Caco-2 (cell line): ENCODE results near the gene SLC25A21. TPM values are rescaled to one million over a fixed set of nuclear protein-coding genes. Genes with fewer than 3 reads are reported as not detected.

Experiments
- BruUV-seq: library from RNA; stranded (reverse); fragments of 400-500 nt; replicated peaks from 2 replicates; lab custom pipeline; 2021; lab: Mats Ljungman, UMichigan
- CTCF ChIA-PET: fragments of 300-600 bp; sonication (Branson Sonifier 250); formaldehyde crosslinking; loops from one replicate; lab custom pipeline; 2022; ENCODE audit warnings: antibody characterized with exemption; lab: Charles Lee
- POLR2A ChIA-PET: fragments of 300-600 bp; sonication (Branson Sonifier 250); formaldehyde crosslinking; loops from one replicate; lab custom pipeline; 2022; ENCODE audit warnings: antibody characterized with exemption; lab: Charles Lee
- DNase-seq, 2 experiments: peaks; one replicate each; pipeline versions ENCODE4 v3.0.0 to v3.0.0-alpha.2; 2020 to 2022
- H3K27me3 ChIP-seq: replicated peaks from 2 replicates; pipeline ENCODE4 v1.6.0; 2011; ENCODE audit warnings: low read length; ENCODE audit not compliant: control insufficient read depth, insufficient read depth
- H3K36me3 ChIP-seq: 2 replicates; pipeline ENCODE4 v1.5.1; 2011; ENCODE audit warnings: low read length; ENCODE audit not compliant: control insufficient read depth, insufficient read depth
- H3K4me1 ChIP-seq: fragments of 250-450 bp; sonication (Bioruptor Pico); 2 replicates; pipeline ENCODE4 v1.5.1; 2020; ENCODE audit warnings: mild to moderate bottlenecking
- H3K4me3 ChIP-seq: 2 replicates; pipeline ENCODE4 v1.5.1; 2011; ENCODE audit warnings: low read depth, mild to moderate bottlenecking, control low read depth, low read length
- H3K9me3 ChIP-seq: fragments of 250-450 bp; sonication (Bioruptor Pico); 2 replicates; pipeline ENCODE4 v1.5.1; 2020; ENCODE audit warnings: mild to moderate bottlenecking, moderate library complexity
- H3K27ac Mint-ChIP-seq: one replicate; pipeline ENCODE4 v1.8.0; 2022; ENCODE audit warnings: mixed read lengths; ENCODE audit not compliant: unreplicated experiment
- H3K27me3 Mint-ChIP-seq: one replicate; pipeline ENCODE4 v1.8.0; 2022; ENCODE audit warnings: mixed read lengths; ENCODE audit not compliant: insufficient read depth, unreplicated experiment
- H3K36me3 Mint-ChIP-seq: one replicate; pipeline ENCODE4 v1.8.0; 2022; ENCODE audit warnings: mild to moderate bottlenecking, mixed read lengths; ENCODE audit not compliant: insufficient read depth, unreplicated experiment
- H3K4me1 Mint-ChIP-seq: one replicate; pipeline ENCODE4 v1.8.0; 2022; ENCODE audit warnings: low read depth, mixed read lengths; ENCODE audit not compliant: unreplicated experiment
- H3K4me3 Mint-ChIP-seq: one replicate; pipeline ENCODE4 v1.8.0; 2022; ENCODE audit warnings: mild to moderate bottlenecking, moderate library complexity, mixed read lengths; ENCODE audit not compliant: unreplicated experiment
- H3K9me3 Mint-ChIP-seq: one replicate; pipeline ENCODE4 v1.8.0; 2022; ENCODE audit warnings: mixed read lengths; ENCODE audit not compliant: unreplicated experiment
- intact Hi-C: fragments of 100-400 bp; cut with micrococcal nuclease; formaldehyde crosslinking; loops from one replicate; pipeline ENCODE4 v1.10.0; 2022; ENCODE audit not compliant: unreplicated experiment
- total RNA-seq: library from RNA; stranded (reverse); gene quantifications from 2 replicates; pipeline ENCODE4 v1.2.3, GENCODE V29; 2022
- TF ChIP-seq, protein P1 (sequence below), 2 experiments: fragments of 200-600 bp in 1 of 2; IDR thresholded peaks; 1 replicate in 1 of 2; 2 replicates in 1 of 2; pipeline versions ENCODE4 v1.5.1 to v1.8.0; 2011 to 2022; ENCODE audit warnings: antibody characterized with exemption in 1 of 2, control low read depth in 1 of 2, inconsistent platforms in 1 of 2, low read depth in 1 of 2, low read length in 1 of 2, mild to moderate bottlenecking in 1 of 2, moderate library complexity in 1 of 2; ENCODE audit not compliant: insufficient read depth in 1 of 2, severe bottlenecking in 1 of 2, unreplicated experiment in 1 of 2

SLC25A21 gene
- total RNA-seq, 1 experiment from 2014 or later, result 3.2 TPM

GRCh38 chr14:36684946-36685345 lies 487.5 kb downstream of the SLC25A21 start:
- H3K36me3 ChIP-seq, result no peaks in the 10 kb centered on the region
- BruUV-seq, result no TSS peak
- H3K4me3 ChIP-seq, result no peak overlapping the region
- DNase-seq, result no peak
- Mint-ChIP-seq H3K36me3 (no peaks in the 10 kb centered on the region), H3K4me3 (no peak overlapping the region), H3K9me3 (no peaks in the 10 kb centered on the region), H3K27me3 (no peaks in the 10 kb centered on the region), H3K27ac (no peak overlapping the region), H3K4me1 (peaks cover 7% of the 10 kb centered on the region)
- H3K27me3 ChIP-seq, result no peaks in the 10 kb centered on the region
- H3K4me1 ChIP-seq, result peaks cover 4% of the 10 kb centered on the region; the same call in 1 of the 2 replicates
- intact Hi-C loops, result no loop called here
- TF ChIP-seq, protein P1, sequence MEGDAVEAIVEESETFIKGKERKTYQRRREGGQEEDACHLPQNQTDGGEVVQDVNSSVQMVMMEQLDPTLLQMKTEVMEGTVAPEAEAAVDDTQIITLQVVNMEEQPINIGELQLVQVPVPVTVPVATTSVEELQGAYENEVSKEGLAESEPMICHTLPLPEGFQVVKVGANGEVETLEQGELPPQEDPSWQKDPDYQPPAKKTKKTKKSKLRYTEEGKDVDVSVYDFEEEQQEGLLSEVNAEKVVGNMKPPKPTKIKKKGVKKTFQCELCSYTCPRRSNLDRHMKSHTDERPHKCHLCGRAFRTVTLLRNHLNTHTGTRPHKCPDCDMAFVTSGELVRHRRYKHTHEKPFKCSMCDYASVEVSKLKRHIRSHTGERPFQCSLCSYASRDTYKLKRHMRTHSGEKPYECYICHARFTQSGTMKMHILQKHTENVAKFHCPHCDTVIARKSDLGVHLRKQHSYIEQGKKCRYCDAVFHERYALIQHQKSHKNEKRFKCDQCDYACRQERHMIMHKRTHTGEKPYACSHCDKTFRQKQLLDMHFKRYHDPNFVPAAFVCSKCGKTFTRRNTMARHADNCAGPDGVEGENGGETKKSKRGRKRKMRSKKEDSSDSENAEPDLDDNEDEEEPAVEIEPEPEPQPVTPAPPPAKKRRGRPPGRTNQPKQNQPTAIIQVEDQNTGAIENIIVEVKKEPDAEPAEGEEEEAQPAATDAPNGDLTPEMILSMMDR (IDR thresholded peaks at IDR 0.05; ENCODE audit: insufficient read depth in 1 of 2, low read depth in 1 of 2, low read length in 1 of 2, severe bottlenecking in 1 of 2, unreplicated experiment in 1 of 2), result no peak
- CTCF ChIA-PET, result no interaction called here
- POLR2A ChIA-PET, result no interaction called here
- H3K9me3 ChIP-seq, result no peaks in the 10 kb centered on the region

DNA sequence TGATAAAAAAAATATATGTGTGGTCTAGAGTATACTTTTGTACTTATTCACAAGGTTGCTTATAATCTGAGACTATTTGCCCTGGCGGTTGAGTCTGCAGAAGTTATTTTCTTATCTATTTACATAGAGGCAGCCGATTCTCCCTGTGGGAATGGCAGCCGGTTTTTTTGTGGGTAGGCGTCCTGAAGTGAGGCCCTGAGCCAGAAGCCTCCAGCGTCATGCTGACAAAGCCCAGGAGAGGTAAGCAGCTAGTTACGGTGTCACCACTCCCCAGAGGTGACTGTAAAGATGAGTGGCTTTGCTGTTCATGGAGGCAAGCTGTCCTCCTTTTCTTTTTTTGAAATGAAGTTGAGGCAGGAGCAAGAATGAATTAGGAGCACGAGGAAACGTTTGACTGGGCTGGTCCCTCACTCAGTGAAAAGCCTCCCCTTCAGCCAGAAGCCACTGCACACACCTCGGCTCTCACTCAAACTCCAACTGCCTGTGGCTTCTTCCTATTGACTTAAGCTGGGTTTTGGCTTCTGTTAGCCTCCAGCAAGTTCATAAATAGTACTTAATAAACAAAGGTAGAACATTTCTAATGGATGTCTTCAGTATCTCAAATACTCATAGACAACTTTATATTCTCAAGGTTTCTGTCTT lies 489.2 kb downstream of the SLC25A21 start:
- Histone ChIP-seq H3K4me3 (no peak overlapping the region), H3K36me3 (no peaks in the 10 kb centered on the region), H3K27me3 (no peaks in the 10 kb centered on the region), H3K9me3 (no peaks in the 10 kb centered on the region), H3K4me1 (peaks cover 11% of the 10 kb centered on the region; the same call in 1 of the 2 replicates)
- H3K27me3 Mint-ChIP-seq, result no peaks in the 10 kb centered on the region
- intact Hi-C loops, result no loop called here
- ChIA-PET POLR2A (no interaction called here), CTCF (no interaction called here)
- H3K36me3 Mint-ChIP-seq, result no peaks in the 10 kb centered on the region
- DNase-seq, result no peak
- no TSS peak for BruUV-seq
- H3K4me1 Mint-ChIP-seq, result peaks cover 7% of the 10 kb centered on the region
- no peak overlapping the region for H3K4me3 Mint-ChIP-seq
- no peaks in the 10 kb centered on the region for H3K9me3 Mint-ChIP-seq
- TF ChIP-seq, protein P1 (IDR thresholded peaks at IDR 0.05; ENCODE audit: insufficient read depth in 1 of 2, low read depth in 1 of 2, low read length in 1 of 2, severe bottlenecking in 1 of 2, unreplicated experiment in 1 of 2), result no peak
- H3K27ac Mint-ChIP-seq, result no peak overlapping the region

- Mint-ChIP-seq H3K4me3 (no peak overlapping the region), H3K4me1 (peaks cover 7% of the 10 kb centered on the region), H3K36me3 (no peaks in the 10 kb centered on the region), H3K27ac (no peak overlapping the region), H3K27me3 (no peaks in the 10 kb centered on the region), H3K9me3 (no peaks in the 10 kb centered on the region)
- CTCF ChIA-PET, result interaction anchor here (0.6 kb wide), 1 partner anchor 13 kb away, joined by 3 read pairs; no protein-coding TSS in a partner anchor
- Histone ChIP-seq H3K36me3 (no peaks in the 10 kb centered on the region), H3K4me3 (no peak overlapping the region), H3K4me1 (peaks cover 11% of the 10 kb centered on the region; the same call in 1 of the 2 replicates), H3K27me3 (no peaks in the 10 kb centered on the region), H3K9me3 (no peaks in the 10 kb centered on the region)
- no TSS peak for BruUV-seq
- TF ChIP-seq, protein P1 (IDR thresholded peaks at IDR 0.05; ENCODE audit: insufficient read depth in 1 of 2, low read depth in 1 of 2, low read length in 1 of 2, severe bottlenecking in 1 of 2, unreplicated experiment in 1 of 2), result no peak
- intact Hi-C loops, result no loop called here
- POLR2A ChIA-PET, result no interaction called here
- DNase-seq, result no peak
Observed at GRCh38 chr14:36682338-36682737, 490.1 kb downstream of the SLC25A21 start.
